GM23338 (cell line): ENCODE data around the gene SIL1. TPM values are rescaled to one million over a fixed set of nuclear protein-coding genes. Genes with fewer than 3 reads are reported as not detected.

Source experiments
- ATAC-seq: fragments of 200-7000 bp; cut with Tn5 transposase; 3 replicates; pipeline ENCODE4 v1.9.1; 2020
- DNase-seq: peaks from one replicate; pipeline ENCODE4 v3.0.0-alpha.2; 2015; ENCODE audit warnings: low spot score
- H2AFZ ChIP-seq: fragments of 200-600 bp; sonication (generic); 2 replicates; pipeline ENCODE4 v1.8.0; 2016; ENCODE audit warnings: antibody characterized with exemption, mild to moderate bottlenecking, moderate library complexity
- H3F3A ChIP-seq: fragments of 200-600 bp; sonication (generic); replicated peaks from 2 replicates; pipeline ENCODE4 v1.8.0; 2017; ENCODE audit warnings: antibody characterized with exemption, mixed run types, low read depth
- H3K27ac ChIP-seq: fragments of 200-600 bp; sonication (generic); 2 replicates; pipeline ENCODE4 v1.6.1; 2016; ENCODE audit warnings: low read depth
- H3K27me3 ChIP-seq: fragments of 200-600 bp; sonication (generic); 2 replicates; pipeline ENCODE4 v1.8.0; 2016; ENCODE audit warnings: mild to moderate bottlenecking, mixed run types, moderate library complexity; ENCODE audit not compliant: insufficient read depth
- H3K36me3 ChIP-seq: fragments of 200-600 bp; sonication (generic); 2 replicates; pipeline ENCODE4 v1.8.0; 2016; ENCODE audit warnings: mild to moderate bottlenecking; ENCODE audit not compliant: insufficient read depth
- H3K4me1 ChIP-seq: fragments of 200-600 bp; sonication (generic); 2 replicates; pipeline ENCODE4 v1.8.0; 2016; ENCODE audit warnings: mild to moderate bottlenecking, moderate library complexity; ENCODE audit not compliant: insufficient read depth
- H3K4me2 ChIP-seq: fragments of 200-600 bp; sonication (generic); 2 replicates; pipeline ENCODE4 v1.7.1; 2017; ENCODE audit warnings: mixed run types
- H3K4me3 ChIP-seq: fragments of 200-600 bp; sonication (generic); 2 replicates; pipeline ENCODE4 v1.6.1; 2016; ENCODE audit warnings: mixed run types
- H3K79me2 ChIP-seq: fragments of 200-600 bp; sonication (generic); replicated peaks from 2 replicates; pipeline ENCODE4 v1.8.0; 2017; ENCODE audit warnings: mild to moderate bottlenecking; ENCODE audit not compliant: insufficient read depth
- H3K9me2 ChIP-seq: fragments of 200-600 bp; sonication (generic); 2 replicates; pipeline ENCODE4 v1.8.0; 2017; ENCODE audit not compliant: insufficient read depth
- H4K20me1 ChIP-seq: fragments of 200-600 bp; sonication (generic); replicated peaks from 2 replicates; pipeline ENCODE4 v1.8.0; 2017; ENCODE audit warnings: mild to moderate bottlenecking; ENCODE audit not compliant: insufficient read depth
- H3K27ac Mint-ChIP-seq: 2 replicates; pipeline ENCODE4 v1.8.0; 2020; ENCODE audit warnings: inconsistent platforms, mild to moderate bottlenecking, moderate library complexity, mixed read lengths
- H3K27me3 Mint-ChIP-seq: 3 replicates; pipeline ENCODE4 v1.8.0; 2022; ENCODE audit warnings: low read depth, mild to moderate bottlenecking, moderate library complexity, mixed read lengths, inconsistent platforms; ENCODE audit not compliant: insufficient read depth, poor library complexity
- H3K36me3 Mint-ChIP-seq: 3 replicates; pipeline ENCODE4 v1.8.0; 2021; ENCODE audit warnings: low read depth, mild to moderate bottlenecking, inconsistent platforms, moderate library complexity, mixed read lengths
- H3K4me1 Mint-ChIP-seq: 3 replicates; pipeline ENCODE4 v1.8.0; 2020; ENCODE audit warnings: mild to moderate bottlenecking, inconsistent platforms, mixed read lengths
- H3K4me3 Mint-ChIP-seq: 3 replicates; pipeline ENCODE4 v1.8.0; 2021; ENCODE audit warnings: moderate library complexity, mild to moderate bottlenecking, inconsistent platforms, mixed read lengths
- H3K9me3 Mint-ChIP-seq: 3 replicates; pipeline ENCODE4 v1.8.0; 2020; ENCODE audit warnings: moderate library complexity, mild to moderate bottlenecking, inconsistent platforms, mixed read lengths
- ETS1 ChIP-seq: IDR thresholded peaks from 2 replicates; pipeline ENCODE4 v1.6.1; 2016; ENCODE audit warnings: antibody characterized with exemption
- EZH2phosphoT487 ChIP-seq: fragments of 200-600 bp; sonication (generic); IDR thresholded peaks from one replicate; pipeline ENCODE4 v1.8.1; 2018; ENCODE audit warnings: antibody characterized with exemption; ENCODE audit not compliant: unreplicated experiment
- JUNB ChIP-seq: IDR thresholded peaks from one replicate; pipeline ENCODE4 v1.6.1; 2016; ENCODE audit warnings: antibody characterized with exemption; ENCODE audit not compliant: unreplicated experiment
- NANOG ChIP-seq: IDR thresholded peaks from 2 replicates; pipeline ENCODE4 v1.6.1; 2016; ENCODE audit warnings: antibody characterized with exemption, borderline replicate concordance
- POLR2AphosphoS5 ChIP-seq: IDR thresholded peaks from 2 replicates; pipeline ENCODE4 v1.6.1; 2016; ENCODE audit warnings: antibody characterized with exemption, low read depth
- STAT1 ChIP-seq: IDR thresholded peaks from one replicate; pipeline ENCODE4 v1.6.1; 2016; ENCODE audit warnings: antibody characterized with exemption; ENCODE audit not compliant: unreplicated experiment
- ZNF114 ChIP-seq: fragments of 250-450 bp; sonication (Bioruptor Pico); IDR thresholded peaks from 2 replicates; pipeline ENCODE4 v1.5.0; 2020; ENCODE audit warnings: mild to moderate bottlenecking, moderate library complexity
- ZNF331 ChIP-seq: fragments of 250-450 bp; sonication (Bioruptor Pico); IDR thresholded peaks from 2 replicates; pipeline ENCODE4 v1.5.0; 2020; ENCODE audit warnings: low read depth, mild to moderate bottlenecking, moderate library complexity
- ZNF462 ChIP-seq: fragments of 250-450 bp; sonication (Bioruptor Pico); IDR thresholded peaks from 2 replicates; pipeline ENCODE4 v1.5.0; 2020; ENCODE audit warnings: mild to moderate bottlenecking, moderate library complexity
- polyA plus RNA-seq: library from polyadenylated mRNA; unstranded; fragments of >200 nt; fragmentation: Nextera tagmentation; extraction: Ambion mirVana; gene quantifications from 2 replicates; pipeline ENCODE4 v1.2.1, GENCODE V29; 2016
- total RNA-seq: library from RNA; depleted of rRNA; stranded (reverse); fragments of >200 nt; shearing (Covaris generic); gene quantifications from 2 replicates; pipeline ENCODE4 v1.2.3, GENCODE V29; 2014

SIL1 gene
- total and polyA plus RNA-seq, 2 experiments from 2014 or later: 5.5 to 5.9 TPM

- Histone ChIP-seq H3F3A (no peaks in the 10 kb centered on the region), H3K27ac (no peak overlapping the region), H3K27me3 (no peaks in the 10 kb centered on the region), H3K4me1 (no peaks in the 10 kb centered on the region; the same call in 1 of the 2 replicates), H3K79me2 (no peaks in the 10 kb centered on the region), H3K9me2 (no peaks in the 10 kb centered on the region), H4K20me1 (no peaks in the 10 kb centered on the region), H3K4me2 (no peak overlapping the region), H2AFZ (no peak overlapping the region), H3K4me3 (no peak overlapping the region), H3K36me3 (no peaks in the 10 kb centered on the region)
- no peak for DNase-seq
- peaks cover 23% of the 10 kb centered on the region for H3K27me3 Mint-ChIP-seq
- peaks cover 32% of the 10 kb centered on the region for H3K4me1 Mint-ChIP-seq
- no peak overlapping the region for H3K4me3 Mint-ChIP-seq
- H3K36me3 Mint-ChIP-seq: no peaks in the 10 kb centered on the region
- no peak for ATAC-seq
- H3K27ac Mint-ChIP-seq: no peak overlapping the region
- no peaks in the 10 kb centered on the region for H3K9me3 Mint-ChIP-seq
- TF ChIP-seq NANOG (no peak), ETS1 (no peak), ZNF331 (CRISPR knock-in tag) (no peak), POLR2AphosphoS5 (no peak), STAT1 (no peak), EZH2phosphoT487 (no peak), ZNF114 (CRISPR knock-in tag) (no peak), JUNB (no peak), ZNF462 (CRISPR knock-in tag) (no peak)
Measured at GRCh38 chr5:138949988-138950387, 248.2 kb downstream of the SIL1 start.
